CD1c-positive myeloid dendritic cell (primary cell): Measurements from ENCODE around the gene MLH3.

Source experiments
- DNase-seq: peaks from one replicate; pipeline ENCODE4 v3.0.0-alpha.2; 2016; ENCODE audit errors: extremely low spot score

Gene MLH3

GRCh38 chr14:74965486-74966153 lies 85.6 kb downstream of the MLH3 start:
- DNase-seq = no peak

- no peak for DNase-seq
Measured at GRCh38 chr14:74964787-74965485, 86.3 kb downstream of the MLH3 start.
